GM12892 (cell line): Measurements from ENCODE around the gene FOXL2NB.

Experiments
- POLR2A ChIP-seq: IDR thresholded peaks from 2 replicates; pipeline ENCODE4 v1.6.1; 2011; ENCODE audit warnings: low read depth, low read length, control low read depth
- TAF1 ChIP-seq: IDR thresholded peaks from 2 replicates; pipeline ENCODE4 v1.6.1; 2011; ENCODE audit warnings: low read depth, mild to moderate bottlenecking, control low read depth, low read length, borderline replicate concordance

DNA sequence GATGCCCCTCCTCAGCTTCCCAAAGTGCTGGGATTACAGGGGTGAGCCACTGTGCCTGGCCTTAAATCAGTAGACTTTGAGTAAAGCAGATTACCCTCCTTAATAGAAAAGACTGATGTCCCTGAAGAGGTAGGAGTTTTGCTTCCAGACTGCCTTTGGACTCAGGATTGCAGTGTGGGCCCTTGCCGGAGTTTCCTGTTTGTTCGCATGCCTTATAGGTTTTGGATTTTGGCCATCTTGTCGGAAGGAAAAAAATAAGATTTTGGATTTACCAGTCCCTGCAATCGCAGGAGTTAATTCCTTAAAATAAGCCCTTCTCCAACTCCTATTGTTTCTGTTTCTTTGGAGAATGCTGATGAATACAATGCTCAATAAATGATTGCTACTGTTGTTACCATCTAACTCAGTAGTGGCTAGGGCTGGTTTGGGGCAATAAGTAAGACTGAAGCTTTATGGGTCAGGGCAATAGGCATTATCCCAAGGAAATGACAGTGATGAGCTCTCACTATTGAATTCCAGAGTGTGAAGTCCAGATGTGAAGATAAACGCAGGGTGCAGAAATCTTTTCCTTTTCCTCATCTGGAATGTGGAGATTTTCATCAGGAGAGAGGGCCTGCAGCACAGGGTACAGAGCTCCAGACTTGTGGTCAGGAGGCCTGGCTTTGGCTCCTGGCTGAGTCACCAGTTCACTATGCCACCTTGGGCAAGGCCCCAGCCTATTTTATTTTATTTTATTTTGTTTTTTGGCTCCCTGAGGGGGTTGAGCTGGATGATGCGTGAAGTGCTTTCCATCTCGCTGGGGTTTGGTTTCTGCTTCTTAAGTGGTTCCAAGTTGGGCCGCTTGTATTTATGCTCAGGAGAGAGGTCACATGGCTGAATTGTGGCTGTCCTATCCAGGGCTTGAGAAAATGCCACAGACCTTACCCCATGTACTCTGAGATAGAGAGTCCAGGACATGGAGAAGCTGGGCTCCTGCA is 25.4 kb upstream of the FOXL2NB start:
- TF ChIP-seq POLR2A = no peak
- no peak for TF ChIP-seq TAF1
